Breast epithelium (tissue), 4 donors: ENCODE measurements around the gene TNFRSF1A. TPM values are rescaled to one million over a fixed set of nuclear protein-coding genes. Genes with fewer than 3 reads are reported as not detected.
"Not testable (repeated sequence)": the region's sequence is repeated elsewhere in the genome, so short reads cannot be mapped to it uniquely, and the experiment has no call there.

Experiments
- DNase-seq, 2 donors: peaks; one replicate each; pipeline ENCODE4 v3.0.0-alpha.2; 2019; ENCODE audit warnings: low spot score in 2 of 2
- H3K27ac ChIP-seq, 2 donors: fragments of 200-600 bp; sonication (generic) in 1 of 2; one replicate each; pipeline ENCODE4 v1.5.1; 2016 to 2019; ENCODE audit warnings: mild to moderate bottlenecking in 1 of 2
- H3K27me3 ChIP-seq, 2 donors: fragments of 200-600 bp; sonication (generic) in 1 of 2; one replicate each; pipeline versions ENCODE4 v1.5.1 to v1.6.0; 2017 to 2019; ENCODE audit warnings: control low read depth in 1 of 2, mild to moderate bottlenecking in 1 of 2
- H3K36me3 ChIP-seq: fragments of 200-600 bp; one replicate; pipeline ENCODE4 v1.5.1; 2019
- H3K4me1 ChIP-seq, 2 donors: fragments of 200-600 bp; sonication (generic); one replicate each; pipeline ENCODE4 v1.5.1; 2016 to 2019; ENCODE audit warnings: control low read depth in 1 of 2
- H3K4me3 ChIP-seq, 3 donors: fragments of 200-600 bp; sonication (generic); 1 replicate in 2 of 3; 2 replicates in 1 of 3; pipeline ENCODE4 v1.5.1; 2016 to 2019; ENCODE audit warnings: mild to moderate bottlenecking in 3 of 3, moderate library complexity in 2 of 3
- H3K9me3 ChIP-seq, 2 donors: fragments of 200-600 bp; sonication (generic) in 1 of 2; one replicate each; pipeline ENCODE4 v1.5.1; 2016 to 2019; ENCODE audit warnings: control low read depth in 1 of 2
- CTCF ChIP-seq, 3 donors: fragments of 450-650 bp; IDR thresholded peaks; one replicate each; pipeline ENCODE4 v1.5.1; 2016 to 2017; ENCODE audit warnings: antibody characterized with exemption in 3 of 3, mild to moderate bottlenecking in 3 of 3, moderate library complexity in 3 of 3
- POLR2A ChIP-seq: fragments of 450-650 bp; IDR thresholded peaks from one replicate; pipeline ENCODE4 v1.6.1; 2016; ENCODE audit warnings: antibody characterized with exemption, mild to moderate bottlenecking, moderate library complexity
- POLR2AphosphoS5 ChIP-seq, 3 donors: sonication (generic); formaldehyde crosslinking; IDR thresholded peaks; one replicate each; pipeline ENCODE4 v1.6.1; 2017; ENCODE audit warnings: antibody characterized with exemption in 3 of 3
- intact Hi-C: fragments of 100-400 bp; cut with DNase I; formaldehyde crosslinking; loops from one replicate; pipeline ENCODE4 v1.15.1; 2023; ENCODE audit warnings: low total_unique reads
- total RNA-seq, 3 donors: library from RNA; depleted of rRNA; stranded (reverse); fragments of >200 nt; gene quantifications; one replicate each; pipeline ENCODE4 v1.1.0, GENCODE V29; 2016

The TNFRSF1A gene
- total RNA-seq, 3 donors from 2014 or later, result 232 to 256 (median 238) TPM

- no peaks in the 10 kb centered on the region for H3K36me3 ChIP-seq
- H3K27ac ChIP-seq, result peak overlapping the region; percentile 98 to 99
- H3K27me3 ChIP-seq, result no peaks in the 10 kb centered on the region
- H3K9me3 ChIP-seq, result no peaks in the 10 kb centered on the region
- intact Hi-C loops, result no loop called here
- no peak overlapping the region for H3K4me3 ChIP-seq
- no peak for TF ChIP-seq CTCF (IDR thresholded peaks at IDR 0.05)
- TF ChIP-seq POLR2A, result no peak
- no peak for TF ChIP-seq POLR2AphosphoS5 (IDR thresholded peaks at IDR 0.05)
- peaks cover 9 to 29% of the 10 kb centered on the region in 2 donors for H3K4me1 ChIP-seq
- DNase-seq, result no peak
These were observed 1.6 kb upstream of the TNFRSF1A start for GRCh38 chr12:6343518-6343917.

GRCh38 chr12:6342140-6342889 is 439 bp upstream of the TNFRSF1A start:
- Histone ChIP-seq H3K27me3 (no peaks in the 10 kb centered on the region), H3K27ac (peak overlapping the region; percentile 98 to 99), H3K36me3 (no peaks in the 10 kb centered on the region), H3K4me3 (peak overlapping the region; percentile 88 to 91 (median 89)), H3K9me3 (no peaks in the 10 kb centered on the region), H3K4me1 (peaks cover 9 to 34% of the 10 kb centered on the region in 2 donors)
- DNase-seq, result no peak
- intact Hi-C loops, result no loop called here
- TF ChIP-seq CTCF (IDR thresholded peaks at IDR 0.05) (no peak), POLR2AphosphoS5 (IDR thresholded peaks at IDR 0.05) (no peak), POLR2A (no peak)

GRCh38 chr12:6340745-6341416 is 995 bp downstream of the TNFRSF1A start:
- H3K4me1 ChIP-seq, result peaks cover 16 to 44% of the 10 kb centered on the region in 2 donors
- H3K36me3 ChIP-seq, result no peaks in the 10 kb centered on the region
- H3K27ac ChIP-seq, result peak overlapping the region; percentile 98 to 99
- no peak for DNase-seq
- H3K27me3 ChIP-seq, result no peaks in the 10 kb centered on the region
- intact Hi-C loops, result no loop called here
- no peak for TF ChIP-seq CTCF (IDR thresholded peaks at IDR 0.05)
- H3K9me3 ChIP-seq, result no peaks in the 10 kb centered on the region
- H3K4me3 ChIP-seq, result peak overlapping the region; percentile 88 to 91 (median 89)

GRCh38 chr12:6340032-6340638 is 1.7 kb downstream of the TNFRSF1A start:
- peak overlapping the region; percentile 88 to 91 (median 89) for H3K4me3 ChIP-seq
- intact Hi-C loops, result no loop called here
- peak overlapping the region; percentile 98 to 99 for H3K27ac ChIP-seq
- H3K4me1 ChIP-seq, result peaks cover 16 to 45% of the 10 kb centered on the region in 2 donors
- peak in 1 of 2 donors; percentile 43 for DNase-seq
- no peaks in the 10 kb centered on the region for H3K36me3 ChIP-seq
- H3K9me3 ChIP-seq, result no peaks in the 10 kb centered on the region
- H3K27me3 ChIP-seq, result no peaks in the 10 kb centered on the region
- TF ChIP-seq POLR2A (no peak), POLR2AphosphoS5 (IDR thresholded peaks at IDR 0.05) (no peak), CTCF (IDR thresholded peaks at IDR 0.05) (no peak)

- Histone ChIP-seq H3K27me3 (no peaks in the 10 kb centered on the region), H3K9me3 (no peaks in the 10 kb centered on the region), H3K4me1 (peaks cover 18 to 56% of the 10 kb centered on the region in 2 donors), H3K36me3 (no peaks in the 10 kb centered on the region), H3K27ac (peak overlapping the region; percentile 98 to 99), H3K4me3 (peak overlapping the region; percentile 88 to 91 (median 89))
- no peak for TF ChIP-seq CTCF (IDR thresholded peaks at IDR 0.05)
- no peak for TF ChIP-seq POLR2A
- no peak for TF ChIP-seq POLR2AphosphoS5 (IDR thresholded peaks at IDR 0.05)
- DNase-seq, result no peak
- intact Hi-C loops, result loop anchor here (1.0 kb wide), 1 partner anchor 195 kb away; the partner anchor contains the start of gene GAPDH
These were observed 2.9 kb downstream of the TNFRSF1A start for GRCh38 chr12:6338955-6339354.

- Histone ChIP-seq H3K4me3 (peak overlapping the region; percentile 88 to 91 (median 89)), H3K4me1 (peaks cover 20 to 60% of the 10 kb centered on the region in 2 donors), H3K27ac (peak overlapping the region; percentile 98 to 99)
- H3K36me3 ChIP-seq, intact Hi-C loops, H3K27me3 ChIP-seq, H3K9me3 ChIP-seq, DNase-seq: not testable (repeated sequence)
These were observed 3.3 kb downstream of the TNFRSF1A start for GRCh38 chr12:6338536-6338935.
